Kidney (tissue), 14 donors: ENCODE results near the gene MYH7B. TPM values are rescaled to one million over a fixed set of nuclear protein-coding genes. Genes with fewer than 3 reads are reported as not detected.

ENCODE experiments used
- DNase-seq, 5 donors: peaks; one replicate each; pipeline ENCODE4 v3.0.0-alpha.2; 2013 to 2020
- FAIRE-seq: peaks from 2 replicates; lab custom pipeline; 2012; peaks lifted over from hg19 to GRCh38; lab: Jason Lieb, UNC
- H3K27ac ChIP-seq, 2 donors: one replicate each; pipeline ENCODE4 v1.7.0; 2013; ENCODE audit warnings: low read depth in 2 of 2, low read length in 2 of 2, inconsistent platforms in 1 of 2
- H3K27me3 ChIP-seq: one replicate; pipeline ENCODE4 v1.7.1; 2013; ENCODE audit warnings: low read length, inconsistent platforms; ENCODE audit not compliant: control insufficient read depth, insufficient read depth
- H3K36me3 ChIP-seq, 3 donors: one replicate each; pipeline versions ENCODE4 v1.7.0 to v1.7.1; 2013; ENCODE audit warnings: low read length in 3 of 3, control low read depth in 1 of 3, inconsistent platforms in 1 of 3; ENCODE audit not compliant: insufficient read depth in 3 of 3, control insufficient read depth in 2 of 3
- H3K4me1 ChIP-seq, 3 donors: one replicate each; pipeline versions ENCODE4 v1.7.0 to v1.7.1; 2013; ENCODE audit warnings: low read length in 3 of 3, inconsistent platforms in 1 of 3, low read depth in 1 of 3; ENCODE audit not compliant: control insufficient read depth in 2 of 3, insufficient read depth in 2 of 3
- H3K4me3 ChIP-seq, 3 donors: one replicate each; pipeline versions ENCODE4 v1.7.0 to v1.8.1; 2013; ENCODE audit warnings: low read length in 3 of 3, control low read depth in 1 of 3, inconsistent platforms in 1 of 3
- H3K9ac ChIP-seq, 3 donors: one replicate each; pipeline versions ENCODE4 v1.7.0 to v1.7.1; 2013; ENCODE audit warnings: low read length in 3 of 3, control low read depth in 1 of 3, inconsistent platforms in 1 of 3
- H3K9me3 ChIP-seq, 3 donors: one replicate each; pipeline versions ENCODE4 v1.7.0 to v1.7.1; 2013; ENCODE audit warnings: low read length in 3 of 3, control low read depth in 1 of 3, inconsistent platforms in 1 of 3; ENCODE audit not compliant: control insufficient read depth in 2 of 3, insufficient read depth in 1 of 3
- intact Hi-C: fragments of 100-400 bp; cut with DNase I; formaldehyde crosslinking; loops from one replicate; pipeline ENCODE4 v1.11.1; 2022
- polyA plus RNA-seq: library from polyadenylated mRNA; stranded (reverse); fragments of 350-450 nt; fragmentation: Illumina TruSeq; extraction: RNeasy Lipid Tissue Mini Kit (QIAGEN cat#74804); gene quantifications from one replicate; pipeline ENCODE4 v1.2.3, GENCODE V29; 2014; ENCODE audit warnings: low read depth, low replicate concordance; ENCODE audit not compliant: insufficient read depth
- total RNA-seq: library from RNA; stranded (reverse); fragmentation: NEBNext Ultra II Directional; extraction: Animal tissue kit (Norgen Biotek cat#: 25700); gene quantifications from one replicate; pipeline ENCODE4 v1.2.1, GENCODE V29; 2021
- TF ChIP-seq, protein P1 (sequence below): IDR thresholded peaks from 3 replicates; pipeline ENCODE4 v1.5.1; 2012; ENCODE audit warnings: mild to moderate bottlenecking, moderate library complexity, borderline replicate concordance; ENCODE audit not compliant: insufficient read depth; ENCODE audit errors: extremely low read depth
- donor health status: control.
- donor health status: control.
- donor health status: control.
- donor health status: control.
- donor health status: control.
- donor health status: DM: yes; HTN: yes; CAD: no.
- donor health status: Normal renal cell carcinoma (clear cell type).

MYH7B gene
- total and polyA plus RNA-seq, 2 donors from 2014 or later: 0.76 to 3.7 TPM

DNA sequence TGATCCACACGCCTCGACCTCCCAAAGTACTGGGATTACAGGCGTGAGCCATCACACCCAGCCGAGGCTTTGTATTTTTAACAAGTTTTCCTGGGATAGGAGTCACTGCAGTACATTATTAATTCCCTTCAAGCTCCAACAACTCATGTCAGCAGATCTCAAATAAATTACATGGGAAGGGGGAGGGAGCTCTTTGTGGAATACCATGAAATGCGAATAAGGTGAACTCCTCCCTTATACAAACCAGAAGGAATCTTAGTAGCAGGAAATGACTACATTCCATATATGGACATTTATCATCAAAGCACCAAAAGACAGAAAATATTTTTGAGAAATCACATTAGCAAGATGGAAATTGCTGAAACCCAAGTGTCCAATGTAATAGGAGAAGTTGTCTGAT lies 3.0 kb upstream of the MYH7B start:
- intact Hi-C loops: no loop called here
- Histone ChIP-seq H3K4me1 (peaks cover 0 to 20% (median 15%) of the 10 kb centered on the region in 3 donors), H3K9me3 (no peaks in the 10 kb centered on the region), H3K9ac (no peak overlapping the region), H3K36me3 (no peaks in the 10 kb centered on the region), H3K27me3 (no peaks in the 10 kb centered on the region), H3K27ac (peak overlapping the region; percentile 3), H3K4me3 (no peak overlapping the region)
- FAIRE-seq (no peak), DNase-seq (peak in 2 of 5 donors; percentile 87 to 88)
- TF ChIP-seq, protein P1, sequence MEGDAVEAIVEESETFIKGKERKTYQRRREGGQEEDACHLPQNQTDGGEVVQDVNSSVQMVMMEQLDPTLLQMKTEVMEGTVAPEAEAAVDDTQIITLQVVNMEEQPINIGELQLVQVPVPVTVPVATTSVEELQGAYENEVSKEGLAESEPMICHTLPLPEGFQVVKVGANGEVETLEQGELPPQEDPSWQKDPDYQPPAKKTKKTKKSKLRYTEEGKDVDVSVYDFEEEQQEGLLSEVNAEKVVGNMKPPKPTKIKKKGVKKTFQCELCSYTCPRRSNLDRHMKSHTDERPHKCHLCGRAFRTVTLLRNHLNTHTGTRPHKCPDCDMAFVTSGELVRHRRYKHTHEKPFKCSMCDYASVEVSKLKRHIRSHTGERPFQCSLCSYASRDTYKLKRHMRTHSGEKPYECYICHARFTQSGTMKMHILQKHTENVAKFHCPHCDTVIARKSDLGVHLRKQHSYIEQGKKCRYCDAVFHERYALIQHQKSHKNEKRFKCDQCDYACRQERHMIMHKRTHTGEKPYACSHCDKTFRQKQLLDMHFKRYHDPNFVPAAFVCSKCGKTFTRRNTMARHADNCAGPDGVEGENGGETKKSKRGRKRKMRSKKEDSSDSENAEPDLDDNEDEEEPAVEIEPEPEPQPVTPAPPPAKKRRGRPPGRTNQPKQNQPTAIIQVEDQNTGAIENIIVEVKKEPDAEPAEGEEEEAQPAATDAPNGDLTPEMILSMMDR: no peak

DNA sequence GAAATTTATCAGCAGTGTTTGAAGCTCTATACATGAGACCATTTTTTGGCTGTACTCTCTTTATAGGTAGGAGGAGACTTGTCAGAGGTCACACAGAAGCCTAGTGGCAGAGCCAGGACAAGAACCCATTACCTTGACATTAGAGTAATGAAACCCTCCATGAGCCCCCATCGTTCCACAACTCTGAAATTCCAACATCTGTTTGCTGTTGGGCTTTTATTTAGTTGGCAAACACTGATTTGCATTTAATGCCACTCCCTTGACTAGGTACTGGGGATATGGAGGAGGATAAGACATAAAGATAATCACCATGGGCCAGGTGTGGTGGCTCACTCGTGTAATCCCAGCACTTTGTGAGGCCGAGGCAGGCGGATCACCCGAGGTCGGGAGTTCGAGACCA lies 1.7 kb upstream of the MYH7B start:
- intact Hi-C loops: no loop called here
- Histone ChIP-seq H3K27me3 (no peaks in the 10 kb centered on the region), H3K36me3 (no peaks in the 10 kb centered on the region), H3K4me3 (no peak overlapping the region), H3K27ac (no peak overlapping the region), H3K9me3 (no peaks in the 10 kb centered on the region), H3K9ac (no peak overlapping the region), H3K4me1 (peaks cover 0 to 16% (median 15%) of the 10 kb centered on the region in 3 donors)
- TF ChIP-seq, protein P1: no peak
- DNase-seq (no peak), FAIRE-seq (no peak)

DNA sequence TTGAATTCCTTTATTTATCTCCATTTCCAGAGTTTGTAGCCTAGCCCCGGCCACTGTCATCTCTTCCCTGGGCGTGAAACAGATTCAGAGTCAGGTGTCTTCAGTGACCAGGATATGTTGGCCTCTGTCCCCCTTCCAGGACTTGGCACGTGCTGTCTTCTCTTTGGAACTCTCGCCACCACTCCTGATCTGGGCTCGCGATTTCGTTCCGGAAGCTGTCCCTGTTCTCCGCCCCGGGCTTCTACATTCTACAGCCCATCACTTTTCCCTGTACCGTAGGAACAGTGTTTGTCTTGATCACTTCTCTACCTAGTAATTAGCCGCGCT lies 801 bp upstream of the MYH7B start:
- H3K4me1 ChIP-seq: peaks cover 0 to 16% (median 15%) of the 10 kb centered on the region in 3 donors
- peak overlapping the region; percentile 96 to 98 for H3K27ac ChIP-seq
- intact Hi-C loops: loop anchor here (5.0 kb wide), 1 partner anchor 83 kb away; the partner anchor contains the start of gene GGT7
- no peaks in the 10 kb centered on the region for H3K36me3 ChIP-seq
- no peak for DNase-seq
- peak overlapping the region; percentile 67 to 97 (median 95) for H3K9ac ChIP-seq
- TF ChIP-seq, protein P1: no peak
- H3K27me3 ChIP-seq: no peaks in the 10 kb centered on the region
- peak overlapping the region; percentile 56 to 89 (median 84) for H3K4me3 ChIP-seq
- no peaks in the 10 kb centered on the region for H3K9me3 ChIP-seq
- FAIRE-seq: no peak

DNA sequence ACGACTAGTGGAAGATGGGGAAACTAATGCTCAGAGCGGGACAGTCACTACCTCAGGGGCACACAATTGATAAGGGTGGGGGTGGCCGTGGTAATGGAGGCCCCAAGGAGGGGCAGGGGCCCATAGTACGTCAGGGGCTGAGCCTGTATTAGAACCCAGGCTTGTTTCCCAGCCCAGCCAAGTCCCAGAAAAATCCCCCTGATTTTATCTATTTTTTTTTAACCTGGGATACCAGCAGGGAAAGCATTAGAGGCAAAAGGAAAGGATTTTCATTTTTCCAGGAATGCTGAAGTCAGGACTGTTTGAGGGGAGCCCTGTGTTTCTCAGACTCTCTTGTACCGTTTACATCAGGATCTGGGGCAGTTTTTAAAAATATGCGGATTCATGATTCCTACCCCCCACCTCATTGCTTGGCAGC lies 382 bp downstream of the MYH7B start:
- TF ChIP-seq, protein P1: no peak
- intact Hi-C loops: loop anchor here (5.0 kb wide), 1 partner anchor 84 kb away; the partner anchor contains the start of gene GGT7
- peak overlapping the region; percentile 96 to 98 for H3K27ac ChIP-seq
- H3K36me3 ChIP-seq: no peaks in the 10 kb centered on the region
- no peaks in the 10 kb centered on the region for H3K27me3 ChIP-seq
- H3K4me1 ChIP-seq: peaks cover 0 to 16% (median 15%) of the 10 kb centered on the region in 3 donors
- peak overlapping the region; percentile 67 to 95 (median 67) for H3K9ac ChIP-seq
- H3K4me3 ChIP-seq: peak overlapping the region; percentile 56 to 84 (median 77)
- DNase-seq (no peak), FAIRE-seq (no peak)
- no peaks in the 10 kb centered on the region for H3K9me3 ChIP-seq
